RWPE1 (cell line): Measurements from ENCODE around the gene PEMT.

ENCODE experiments used
- CTCF ChIA-PET: fragments of 350-600 bp; sonication (Branson Sonifier 250); formaldehyde crosslinking; extraction: SDS; loops from one replicate; lab custom pipeline; 2021; lab: Yijun Ruan, JAX
- POLR2A ChIA-PET: fragments of 400-600 bp; formaldehyde crosslinking; extraction: SDS; loops from one replicate; lab custom pipeline; 2020; ENCODE audit warnings: antibody characterized with exemption; ENCODE audit not compliant: low non-redundant PET; lab: Yijun Ruan, JAX
- DNase-seq: peaks from one replicate; pipeline ENCODE4 v3.0.0; 2012; ENCODE audit warnings: low spot score
- H3K27ac ChIP-seq: fragments of 450-650 bp; 2 replicates; pipeline ENCODE4 v1.5.1; 2017
- TF ChIP-seq, protein P1 (sequence below): fragments of 450-650 bp; conservative IDR thresholded peaks from 2 replicates; pipeline ENCODE4 v1.5.1; 2017; ENCODE audit warnings: low read depth, mild to moderate bottlenecking

PEMT gene

DNA sequence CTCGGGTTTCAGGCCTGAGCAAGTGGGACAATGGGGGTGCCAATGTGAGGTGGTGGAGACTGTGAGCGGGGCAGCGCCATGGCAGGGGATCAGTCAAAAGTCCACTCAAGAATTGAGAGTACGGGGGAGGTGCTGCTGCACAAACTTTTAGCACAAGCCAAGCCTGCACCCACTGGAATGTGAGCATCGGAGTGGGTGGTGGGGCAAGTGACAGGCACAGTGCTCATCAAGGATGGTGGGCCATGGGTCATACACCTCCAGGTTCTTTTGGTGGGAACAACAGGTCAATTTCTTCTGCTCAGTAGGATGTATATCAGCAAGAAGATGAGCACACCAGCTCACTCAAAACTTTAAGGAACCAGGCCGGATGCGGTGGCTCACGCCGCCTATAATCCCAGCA is 32.4 kb upstream of the PEMT start:
- no peak for DNase-seq
- ChIA-PET POLR2A (no interaction called here), CTCF (interaction anchor here (0.6 to 0.8 kb wide), 2 partner anchors 18 to 355 kb away, joined by 3 to 5 read pairs; no protein-coding TSS in a partner anchor)

DNA sequence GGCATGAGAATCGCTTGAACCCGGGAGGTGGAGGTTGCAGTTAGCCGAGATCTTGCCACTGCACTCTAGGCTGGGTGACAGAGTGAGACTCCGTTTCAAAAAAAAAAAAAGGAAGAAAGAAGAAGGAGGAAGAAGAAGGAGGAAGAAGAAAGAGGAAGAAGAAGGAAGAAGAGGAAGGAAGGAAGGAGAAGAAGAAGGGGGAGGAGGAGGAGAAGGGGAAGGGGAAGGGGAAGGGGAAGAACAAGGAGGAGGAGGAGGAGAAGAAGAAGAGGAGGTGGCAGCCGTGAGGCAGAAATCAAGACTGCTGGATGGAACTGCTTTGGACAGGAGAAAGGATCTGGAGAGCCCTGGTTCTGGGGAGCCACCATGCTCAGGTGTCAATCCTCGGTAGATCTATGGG is 29.7 kb upstream of the PEMT start:
- TF ChIP-seq, protein P1, sequence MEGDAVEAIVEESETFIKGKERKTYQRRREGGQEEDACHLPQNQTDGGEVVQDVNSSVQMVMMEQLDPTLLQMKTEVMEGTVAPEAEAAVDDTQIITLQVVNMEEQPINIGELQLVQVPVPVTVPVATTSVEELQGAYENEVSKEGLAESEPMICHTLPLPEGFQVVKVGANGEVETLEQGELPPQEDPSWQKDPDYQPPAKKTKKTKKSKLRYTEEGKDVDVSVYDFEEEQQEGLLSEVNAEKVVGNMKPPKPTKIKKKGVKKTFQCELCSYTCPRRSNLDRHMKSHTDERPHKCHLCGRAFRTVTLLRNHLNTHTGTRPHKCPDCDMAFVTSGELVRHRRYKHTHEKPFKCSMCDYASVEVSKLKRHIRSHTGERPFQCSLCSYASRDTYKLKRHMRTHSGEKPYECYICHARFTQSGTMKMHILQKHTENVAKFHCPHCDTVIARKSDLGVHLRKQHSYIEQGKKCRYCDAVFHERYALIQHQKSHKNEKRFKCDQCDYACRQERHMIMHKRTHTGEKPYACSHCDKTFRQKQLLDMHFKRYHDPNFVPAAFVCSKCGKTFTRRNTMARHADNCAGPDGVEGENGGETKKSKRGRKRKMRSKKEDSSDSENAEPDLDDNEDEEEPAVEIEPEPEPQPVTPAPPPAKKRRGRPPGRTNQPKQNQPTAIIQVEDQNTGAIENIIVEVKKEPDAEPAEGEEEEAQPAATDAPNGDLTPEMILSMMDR, result no peak
- ChIA-PET POLR2A (no interaction called here), CTCF (no interaction called here)
- no peak overlapping the region for H3K27ac ChIP-seq
- DNase-seq, result no peak

More for the DNA sequence above, 32.4 kb upstream of the PEMT start:
- TF ChIP-seq, protein P1, result no peak
- no peak overlapping the region for H3K27ac ChIP-seq

DNA sequence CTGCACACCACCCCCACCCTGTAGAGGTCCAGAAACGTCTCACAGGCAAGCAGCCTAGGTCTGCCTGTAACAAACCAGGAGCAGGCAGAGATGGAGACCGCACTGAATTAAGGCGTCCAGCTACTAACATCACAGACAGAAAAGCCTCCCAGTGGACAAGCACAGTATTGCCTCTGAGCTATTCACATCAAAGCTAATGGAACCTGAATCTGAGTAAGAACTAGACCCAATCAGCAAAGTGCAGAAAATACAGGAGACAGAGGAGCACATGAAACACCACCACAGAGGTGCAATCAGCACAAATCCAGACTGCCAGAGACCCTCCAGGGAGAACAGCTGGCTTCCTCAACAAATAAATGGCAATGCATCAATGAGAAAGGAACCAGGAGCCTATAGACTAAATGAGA is 22.2 kb upstream of the PEMT start:
- ChIA-PET CTCF (interaction anchor here (0.5 to 1.6 kb wide), 11 partner anchors 12 to 675 kb away, joined by 3 to 7 read pairs (median 3); partner anchors contain the start of gene RASD1), POLR2A (no interaction called here)
- DNase-seq, result peak; percentile 51
- TF ChIP-seq, protein P1, result peak; percentile 79
- H3K27ac ChIP-seq, result no peak overlapping the region

DNA sequence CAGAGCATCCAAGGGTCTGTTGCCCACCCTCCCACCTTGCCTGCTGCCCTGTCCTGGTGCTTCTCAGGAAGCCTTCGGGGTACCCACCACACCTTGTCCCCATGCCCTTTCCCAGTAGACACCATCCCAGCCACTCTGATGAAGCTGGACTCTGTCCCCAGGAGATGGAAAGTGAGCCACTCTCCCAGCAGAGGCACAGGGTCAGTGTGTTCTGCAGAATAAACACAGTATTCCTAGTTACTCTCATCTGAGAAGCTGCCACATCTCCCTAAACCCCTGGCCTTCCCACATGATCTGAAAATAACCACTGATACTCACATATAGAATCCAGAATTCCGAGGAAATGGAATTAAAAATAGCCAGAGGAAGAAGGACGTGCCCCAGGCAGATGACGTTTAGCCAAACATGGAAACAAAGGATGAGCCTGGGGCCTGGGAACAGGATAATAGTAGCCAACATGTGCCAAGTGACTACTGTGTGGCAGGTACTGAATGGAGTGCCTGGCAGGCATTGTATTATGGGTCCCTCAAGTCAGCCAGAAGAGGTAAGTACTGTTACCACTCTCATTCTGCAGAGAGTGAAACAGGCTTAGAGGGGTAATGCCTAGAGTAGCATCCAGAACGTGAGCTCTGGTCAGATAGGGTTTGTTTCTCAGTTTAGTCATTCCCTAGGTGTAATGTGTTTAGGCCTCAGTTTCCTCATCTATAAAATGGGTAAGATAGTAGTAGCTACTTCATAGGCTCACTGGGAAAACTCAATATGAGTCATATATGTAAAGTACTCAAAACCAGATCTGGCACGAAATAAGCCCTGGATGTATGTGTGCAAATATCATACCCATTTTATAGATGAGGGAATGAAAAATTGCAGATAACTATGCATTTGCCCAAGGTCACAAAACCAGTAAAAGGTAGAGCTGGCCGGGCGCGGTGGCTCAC is 20.8 kb upstream of the PEMT start:
- CTCF ChIA-PET, result interaction anchor here (0.6 to 1.6 kb wide), 3 partner anchors 24 to 546 kb away, joined by 3 to 7 read pairs (median 3); partner anchors contain the start of gene RASD1
- no peak overlapping the region for H3K27ac ChIP-seq
- POLR2A ChIA-PET, result no interaction called here
- TF ChIP-seq, protein P1, result no peak
- DNase-seq, result no peak

GRCh38 chr17:17609121-17609520 is 17.6 kb upstream of the PEMT start:
- DNase-seq, result peak; percentile 42
- ChIA-PET POLR2A (no interaction called here), CTCF (no interaction called here)
- TF ChIP-seq, protein P1, result no peak
- no peak overlapping the region for H3K27ac ChIP-seq

- CTCF ChIA-PET, result no interaction called here
Observed at GRCh38 chr17:17606416-17607000, 15.0 kb upstream of the PEMT start.

More at GRCh38 chr17:17606416-17607000, 15.0 kb upstream of the PEMT start:
- TF ChIP-seq, protein P1, result no peak
- POLR2A ChIA-PET, result no interaction called here
- no peak overlapping the region for H3K27ac ChIP-seq
- DNase-seq, result no peak
